GM12878 (cell line): ENCODE results near the gene CAPNS1. TPM values are rescaled to one million over a fixed set of nuclear protein-coding genes. Genes with fewer than 3 reads are reported as not detected.
A peak's percentile ranks its signal among the peaks of the same experiment; 100 is the strongest.

ENCODE experiments used
- ATAC-seq: fragments of 200-7000 bp; cut with Tn5 transposase; 3 replicates; pipeline ENCODE4 v1.9.1; 2020; ENCODE audit warnings: mild to moderate bottlenecking, moderate library complexity
- BruUV-seq: library from RNA; stranded (reverse); fragments of 400-500 nt; replicated peaks from 2 replicates; lab custom pipeline; 2021; lab: Mats Ljungman, UMichigan
- CTCF ChIA-PET: fragments of 300-600 bp; sonication (Branson Sonifier 250); formaldehyde crosslinking; extraction: SDS; loops from one replicate; lab custom pipeline; 2021; ENCODE audit warnings: inconsistent platforms; lab: Yijun Ruan, JAX
- POLR2A ChIA-PET: fragments of 350-600 bp; formaldehyde crosslinking; extraction: SDS; loops from one replicate; lab custom pipeline; 2021; ENCODE audit warnings: inconsistent platforms; lab: Charles Lee
- RAD21 ChIA-PET: fragments of 300-600 bp; sonication (Branson Sonifier 250); formaldehyde crosslinking; loops from one replicate; lab custom pipeline; 2023; ENCODE audit warnings: antibody characterized with exemption; ENCODE audit not compliant: unreplicated experiment; lab: Charles Lee
- SMC1A ChIA-PET: fragments of 300-600 bp; sonication (Branson Sonifier 250); formaldehyde crosslinking; loops from one replicate; lab custom pipeline; 2023; ENCODE audit not compliant: unreplicated experiment, uncharacterized antibody; lab: Charles Lee
- DNase-seq: peaks from one replicate; pipeline ENCODE4 v3.0.0-alpha.2; 2011; ENCODE audit warnings: low read depth, low spot score
- FAIRE-seq: peaks from 3 replicates; lab custom pipeline; 2011; peaks lifted over from hg19 to GRCh38; lab: Jason Lieb, UNC
- H2AFZ ChIP-seq: 2 replicates; pipeline ENCODE4 v1.6.0; 2011; ENCODE audit warnings: low read depth, low read length, control low read depth; ENCODE audit not compliant: control insufficient read depth
- H3K27ac ChIP-seq: 2 replicates; pipeline ENCODE4 v1.5.1; 2011; ENCODE audit warnings: control low read depth; ENCODE audit not compliant: control insufficient read depth, insufficient read depth
- H3K27me3 ChIP-seq, 2 experiments: replicated peaks in 1 of 2; 2 replicates each; pipeline versions ENCODE4 v1.6.0 to v1.6.1; 2011; ENCODE audit warnings: low read length in 1 of 2; ENCODE audit not compliant: control insufficient read depth in 2 of 2, insufficient read depth in 2 of 2
- H3K36me3 ChIP-seq, 2 experiments: 2 replicates each; pipeline ENCODE4 v1.5.1; 2011; ENCODE audit warnings: low read length in 1 of 2; ENCODE audit not compliant: control insufficient read depth in 2 of 2, insufficient read depth in 2 of 2
- H3K4me1 ChIP-seq: 2 replicates; pipeline ENCODE4 v1.6.1; 2011; ENCODE audit warnings: mild to moderate bottlenecking, low read length, moderate library complexity, mixed read lengths; ENCODE audit not compliant: control insufficient read depth, insufficient read depth
- H3K4me2 ChIP-seq: 2 replicates; pipeline ENCODE4 v1.6.0; 2011; ENCODE audit warnings: control low read depth; ENCODE audit not compliant: control insufficient read depth, insufficient read depth
- H3K4me3 ChIP-seq: fragments of 200-600 bp; sonication (generic); 2 replicates; pipeline ENCODE4 v1.5.1; 2016
- H3K79me2 ChIP-seq: 2 replicates; pipeline ENCODE4 v1.6.0; 2011; ENCODE audit warnings: low read length; ENCODE audit not compliant: control insufficient read depth, insufficient read depth
- H3K9ac ChIP-seq: 2 replicates; pipeline ENCODE4 v1.8.0; 2011; ENCODE audit warnings: low read length, control low read depth, mixed read lengths; ENCODE audit not compliant: control insufficient read depth, insufficient read depth
- H3K9me3 ChIP-seq: replicated peaks from 3 replicates; pipeline ENCODE4 v1.5.1; 2011; ENCODE audit warnings: mild to moderate bottlenecking, low read length; ENCODE audit not compliant: control insufficient read depth, insufficient read depth
- H4K20me1 ChIP-seq: 2 replicates; pipeline ENCODE4 v1.6.0; 2011; ENCODE audit not compliant: control insufficient read depth, insufficient read depth
- ATF3 ChIP-seq: IDR thresholded peaks from 2 replicates; pipeline ENCODE4 v1.6.1; 2011; ENCODE audit warnings: low read depth, mild to moderate bottlenecking, low read length, moderate library complexity, borderline replicate concordance; ENCODE audit errors: extremely low read depth
- ATF7 ChIP-seq: fragments of 450-650 bp; IDR thresholded peaks from 2 replicates; pipeline ENCODE4 v1.6.1; 2016; ENCODE audit warnings: low read depth, mild to moderate bottlenecking
- CREM ChIP-seq: IDR thresholded peaks from 2 replicates; pipeline ENCODE4 v1.6.1; 2014; ENCODE audit warnings: antibody characterized with exemption, low read depth
- HCFC1 ChIP-seq: fragments of 150-350 bp; IDR thresholded peaks from 2 replicates; pipeline ENCODE4 v1.6.1; 2014; ENCODE audit warnings: low read length
- KAT2A ChIP-seq: conservative IDR thresholded peaks from 2 replicates; pipeline ENCODE4 v1.6.1; 2011; ENCODE audit warnings: low read depth, low read length; ENCODE audit not compliant: control insufficient read depth
- MTA2 ChIP-seq: fragments of 450-650 bp; IDR thresholded peaks from 2 replicates; pipeline ENCODE4 v1.6.1; 2016; ENCODE audit warnings: low read depth, mild to moderate bottlenecking, moderate library complexity
- MYC ChIP-seq: IDR thresholded peaks from 2 replicates; pipeline ENCODE4 v1.6.1; 2011; ENCODE audit warnings: mild to moderate bottlenecking, low read length, moderate library complexity, inconsistent platforms; ENCODE audit not compliant: insufficient read depth, insufficient replicate concordance, insufficient read length, severe bottlenecking
- NBN ChIP-seq: fragments of 450-650 bp; IDR thresholded peaks from 2 replicates; pipeline ENCODE4 v1.6.1; 2016
- NFIC ChIP-seq: IDR thresholded peaks from 2 replicates; pipeline ENCODE4 v1.6.1; 2012; ENCODE audit warnings: low read depth, mild to moderate bottlenecking, inconsistent platforms, low read length, moderate library complexity
- NR2F1 ChIP-seq: fragments of 450-650 bp; conservative IDR thresholded peaks from 2 replicates; pipeline ENCODE4 v1.6.1; 2017; ENCODE audit warnings: mild to moderate bottlenecking
- PAX5 ChIP-seq: IDR thresholded peaks from 2 replicates; pipeline ENCODE4 v1.6.1; 2011; ENCODE audit warnings: low read depth, low read length, borderline replicate concordance
- PKNOX1 ChIP-seq: fragments of 450-650 bp; IDR thresholded peaks from 2 replicates; pipeline ENCODE4 v1.6.1; 2016; ENCODE audit warnings: mild to moderate bottlenecking
- RAD21 ChIP-seq: IDR thresholded peaks from 2 replicates; pipeline ENCODE4 v1.6.1; 2011; ENCODE audit warnings: mild to moderate bottlenecking, low read depth, low read length, moderate library complexity; ENCODE audit not compliant: insufficient read depth
- RCOR1 ChIP-seq: conservative IDR thresholded peaks from 2 replicates; pipeline ENCODE4 v1.6.1; 2012; ENCODE audit warnings: low read depth, low read length, improper control_type of control experiment
- RFX5 ChIP-seq: IDR thresholded peaks from 2 replicates; pipeline ENCODE4 v1.6.1; 2011; ENCODE audit warnings: low read depth, low read length, improper control_type of control experiment
- SMAD5 ChIP-seq: IDR thresholded peaks from 2 replicates; pipeline ENCODE4 v1.6.1; 2016; ENCODE audit warnings: antibody characterized with exemption, low read depth
- TARDBP ChIP-seq: IDR thresholded peaks from 2 replicates; pipeline ENCODE4 v1.6.1; 2016; ENCODE audit warnings: borderline replicate concordance
- TCF3 ChIP-seq: IDR thresholded peaks from 2 replicates; pipeline ENCODE4 v1.6.1; 2012; ENCODE audit warnings: low read depth, mild to moderate bottlenecking, low read length, borderline replicate concordance; ENCODE audit not compliant: insufficient read depth
- ZNF622 ChIP-seq: fragments of 450-650 bp; IDR thresholded peaks from 2 replicates; pipeline ENCODE4 v1.6.1; 2017; ENCODE audit warnings: mild to moderate bottlenecking, inconsistent platforms
- ZZZ3 ChIP-seq: IDR thresholded peaks from 2 replicates; pipeline ENCODE4 v1.6.1; 2011; ENCODE audit warnings: low read depth; ENCODE audit not compliant: control insufficient read depth, insufficient read length
- WGBS: methylation state at CpG from one replicate; pipeline ENCODE4 v1.1.6; 2016; ENCODE audit warnings: low lambda C conversion rate; ENCODE audit not compliant: insufficient replicate concordance, insufficient coverage; ENCODE audit errors: missing lambda C conversion rate; 5-methylcytosine and 5-hydroxymethylcytosine counted together
- in situ Hi-C: fragments of 300-500 bp; cut with MboI; formaldehyde crosslinking; loops from 9 replicates; pipeline ENCODE4 v1.14.3; 2018; ENCODE audit warnings: mixed read lengths
- intact Hi-C: fragments of 100-400 bp; cut with micrococcal nuclease; formaldehyde crosslinking; loops from one replicate; pipeline ENCODE4 v1.14.2; 2022; ENCODE audit not compliant: unreplicated experiment
- polyA plus RNA-seq, 11 experiments: library from polyadenylated mRNA; depleted of rRNA in 4 of 11; unstranded in 6 of 11; stranded (reverse) in 5 of 11; fragments of >200 nt; fragmentation: Nextera tagmentation in 4 of 11; fragmentation: Illumina TruSeq in 1 of 11; extraction: Ambion mirVana in 4 of 11; extraction: Trizol in 1 of 11; gene quantifications; 1 replicate in 1 of 11; 2 replicates in 10 of 11; pipeline versions ENCODE4 v1.2.1 to v1.2.3, GENCODE V29; 2011 to 2016; ENCODE audit warnings: inconsistent platforms in 2 of 11, missing spikeins in 2 of 11, low read depth in 1 of 11
- total RNA-seq, 4 experiments: library from RNA; depleted of rRNA in 3 of 4; stranded (reverse); fragments of >200 nt in 3 of 4; fragmentation: Illumina TruSeq in 1 of 4; extraction: Trizol in 1 of 4; gene quantifications; 2 replicates each; pipeline versions ENCODE4 v1.2.1 to v1.2.3, GENCODE V29; 2013 to 2021
- TF ChIP-seq, protein P1 (sequence below): fragments of 450-650 bp; IDR thresholded peaks from 2 replicates; pipeline ENCODE4 v1.6.1; 2016; ENCODE audit warnings: mild to moderate bottlenecking

Gene CAPNS1
- total and polyA plus RNA-seq, 10 of the 15 experiments (the other 5 are each of a cell fraction or from before 2014, with no cell fraction given), result 96.9 to 562 (median 245) TPM

- H3K27me3 ChIP-seq, result no peaks in the 10 kb centered on the region
- ChIA-PET CTCF (interaction anchor here (0.6 to 2.9 kb wide), 10 partner anchors 10 to 655 kb away, joined by 3 to 10 read pairs (median 4); partner anchors contain the start of gene THAP8), POLR2A (interaction anchor here (0.5 to 1.6 kb wide), 8 partner anchors 10 to 1828 kb away, joined by 3 to 11 read pairs (median 5); partner anchors contain the start of genes ALKBH6, CAPNS1, ZNF146 and ZNF565), SMC1A (interaction anchor here (0.9 to 2.9 kb wide), 6 partner anchors 12 to 99 kb away, joined by 3 to 12 read pairs (median 5); partner anchors contain the start of genes ZNF146 and ZNF565), RAD21 (interaction anchor here (0.6 to 1.9 kb wide), 9 partner anchors 12 to 472 kb away, joined by 3 to 5 read pairs (median 3); partner anchors contain the start of gene ALKBH6)
- H3K4me2 ChIP-seq, result peak within 1 kb of the TSS; percentile 94
- H3K4me3 ChIP-seq, result peak within 1 kb of the TSS; percentile 89
- 4% methylated on average over 51 of the region's 59 CpGs for WGBS
- peaks cover 24% of the 10 kb centered on the region for H3K79me2 ChIP-seq
- peak within 1 kb of the TSS; percentile 80 for H3K27ac ChIP-seq
- ATAC-seq, result peak; percentile 75
- no peaks in the 10 kb centered on the region for H3K9me3 ChIP-seq
- DNase-seq, result no peak
- peaks cover 4 to 6% of the 10 kb centered on the region in 2 experiments for H3K36me3 ChIP-seq
- peak within 1 kb of the TSS; percentile 96 for H3K9ac ChIP-seq
- peaks cover 9% of the 10 kb centered on the region for H3K4me1 ChIP-seq
- in situ Hi-C loops, result loop anchor here (10.0 kb wide), 1 partner anchor 369 kb away; the partner anchor contains the start of gene ZNF566
- H2AFZ ChIP-seq, result peak within 1 kb of the TSS; percentile 88
- H4K20me1 ChIP-seq, result no peaks in the 10 kb centered on the region
- peak; percentile 31 for FAIRE-seq
- TSS peak; percentile 82 for BruUV-seq
- intact Hi-C loops, result loop anchor here (1.0 to 10.0 kb wide), 4 partner anchors 55 to 1259 kb away; partner anchors contain the start of genes THAP8, WDR62, ZNF146 and ZNF527
- TF ChIP-seq MYC (no peak), NFIC (no peak), NR2F1 (0 out of 2 replicates have a peak, but pooled peaks have one; percentile 24), HCFC1 (no peak; the same call in 1 of the 2 replicates), KAT2A (no peak), ATF3 (no peak), ZNF622 (no peak), PKNOX1 (no peak), CREM (peak; percentile 13; the same call in 1 of the 2 replicates), ZZZ3 (no peak), RCOR1 (no peak), RFX5 (0 out of 2 replicates have a peak, but pooled peaks have one; percentile 3), RAD21 (no peak), ATF7 (no peak), TARDBP (peak; percentile 51; the same call in 1 of the 2 replicates), SMAD5 (no peak), NBN (no peak), TCF3 (0 out of 2 replicates have a peak, but pooled peaks have one; percentile 44), PAX5 (peak; percentile 52; the same call in 1 of the 2 replicates), MTA2 (no peak)
- TF ChIP-seq, protein P1, sequence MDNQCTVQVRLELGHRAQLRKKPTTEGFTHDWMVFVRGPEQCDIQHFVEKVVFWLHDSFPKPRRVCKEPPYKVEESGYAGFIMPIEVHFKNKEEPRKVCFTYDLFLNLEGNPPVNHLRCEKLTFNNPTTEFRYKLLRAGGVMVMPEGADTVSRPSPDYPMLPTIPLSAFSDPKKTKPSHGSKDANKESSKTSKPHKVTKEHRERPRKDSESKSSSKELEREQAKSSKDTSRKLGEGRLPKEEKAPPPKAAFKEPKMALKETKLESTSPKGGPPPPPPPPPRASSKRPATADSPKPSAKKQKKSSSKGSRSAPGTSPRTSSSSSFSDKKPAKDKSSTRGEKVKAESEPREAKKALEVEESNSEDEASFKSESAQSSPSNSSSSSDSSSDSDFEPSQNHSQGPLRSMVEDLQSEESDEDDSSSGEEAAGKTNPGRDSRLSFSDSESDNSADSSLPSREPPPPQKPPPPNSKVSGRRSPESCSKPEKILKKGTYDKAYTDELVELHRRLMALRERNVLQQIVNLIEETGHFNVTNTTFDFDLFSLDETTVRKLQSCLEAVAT, result no peak
Observed at GRCh38 chr19:36115453-36116343, 24.2 kb upstream of the CAPNS1 start, which contains the start of gene TBCB. TSS of gene TBCB (plus strand) at chr19:36115468. CDS start at chr19:36115561, 93 bp downstream.
